Femur (tissue), 1 donor: ENCODE data around the gene COL19A1.

Source experiments
- DNase-seq: peaks from one replicate; pipeline ENCODE4 v3.0.0-alpha.2; 2017

Gene COL19A1

DNA sequence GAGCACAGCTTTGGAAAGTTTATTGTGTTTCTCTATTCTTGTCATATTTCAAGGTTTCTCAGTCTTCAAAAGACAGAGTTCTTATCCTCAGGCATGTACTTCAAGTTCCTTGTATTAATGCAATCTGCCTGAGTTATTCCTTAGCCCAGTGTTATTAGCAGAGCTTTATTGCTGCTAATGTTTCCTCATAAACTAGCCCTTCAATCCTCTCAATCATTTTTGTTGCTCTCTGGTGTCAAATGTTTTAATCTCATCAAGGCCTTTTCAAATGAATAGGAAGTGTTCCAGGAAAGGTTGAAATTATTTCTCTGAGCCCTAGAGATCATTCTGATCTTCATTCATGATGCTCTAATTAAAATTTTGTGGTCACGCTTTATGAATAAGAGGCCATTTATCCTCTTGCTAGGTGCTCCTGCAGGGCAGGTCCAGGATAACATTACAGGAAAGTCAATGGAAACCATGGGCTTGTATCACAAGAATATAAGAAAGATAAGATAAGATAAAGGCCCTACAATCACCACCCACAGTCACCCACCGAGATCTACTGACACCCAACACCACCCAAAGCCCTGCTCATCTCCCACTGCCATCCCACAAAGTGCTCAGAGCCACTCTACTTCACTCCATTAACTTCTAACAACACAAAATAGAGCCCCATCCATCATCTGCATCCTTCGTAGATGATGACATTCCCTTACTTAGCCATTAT, 310.6 kb downstream of the COL19A1 start:
- DNase-seq = no peak

DNA sequence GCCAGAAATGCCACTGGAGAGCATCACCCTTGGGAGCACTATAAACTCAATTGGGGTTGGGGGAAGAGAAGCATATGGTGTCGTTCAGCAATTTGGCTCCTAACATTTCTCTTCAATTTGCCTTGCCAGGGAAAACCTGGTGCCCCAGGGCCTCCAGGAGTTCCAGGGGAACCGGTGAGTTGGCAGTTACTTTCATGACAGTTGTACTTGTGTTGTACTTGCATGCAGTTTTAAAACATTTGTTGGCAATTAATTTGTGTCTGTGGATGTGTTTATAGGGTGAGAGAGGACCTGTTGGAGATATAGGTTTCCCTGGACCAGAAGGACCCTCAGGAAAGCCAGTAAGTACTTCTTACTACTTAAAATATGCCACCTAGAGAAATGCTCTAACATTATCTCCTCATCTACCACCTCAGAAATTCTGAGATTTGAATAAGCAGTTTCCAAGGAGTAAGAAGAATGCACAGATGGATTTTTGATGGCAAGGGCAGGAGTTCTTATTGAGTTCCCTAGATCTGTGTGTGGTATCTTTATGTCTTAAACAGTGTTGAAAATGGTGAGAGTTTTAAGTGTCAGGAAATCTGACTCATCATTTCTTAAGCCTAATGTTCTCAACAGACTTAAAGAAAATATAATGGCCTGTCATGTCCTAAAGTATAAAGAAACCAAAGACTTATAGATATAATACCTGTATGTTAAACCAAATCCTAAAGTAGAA, 314.0 kb downstream of the COL19A1 start:
- DNase-seq = no peak

DNA sequence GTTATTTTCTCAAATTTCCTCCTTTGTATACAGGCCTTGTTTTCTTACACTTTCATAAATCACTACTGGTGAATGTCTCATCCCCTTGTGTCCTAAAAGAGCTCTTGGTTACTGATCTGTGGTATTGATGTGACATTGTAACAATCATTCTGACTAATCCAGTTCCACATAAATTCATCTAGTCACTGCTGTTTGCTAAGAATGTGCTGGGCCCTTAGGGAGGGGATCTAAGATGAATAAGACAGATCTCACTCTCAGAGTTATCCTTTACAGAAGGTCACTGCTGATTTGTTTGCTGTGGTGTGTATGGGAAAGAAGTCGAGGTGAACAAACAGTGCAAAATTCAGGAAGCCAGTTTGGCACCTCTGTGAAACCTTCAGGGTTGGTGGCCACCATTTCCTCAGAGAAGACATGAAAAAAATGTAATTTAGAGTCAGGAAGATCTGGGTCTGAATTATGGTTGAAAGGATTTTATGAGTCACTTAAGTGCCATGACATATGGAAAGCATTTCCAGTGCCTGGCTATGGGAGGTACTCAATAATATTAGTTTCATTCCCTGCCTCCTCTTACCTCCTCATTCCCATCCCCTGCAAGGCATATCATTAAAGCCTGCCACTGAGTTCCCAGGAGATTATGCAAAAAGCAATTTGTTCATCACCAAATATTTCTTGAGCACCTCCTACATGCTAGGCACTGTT, 314.7 kb downstream of the COL19A1 start:
- no peak for DNase-seq

DNA sequence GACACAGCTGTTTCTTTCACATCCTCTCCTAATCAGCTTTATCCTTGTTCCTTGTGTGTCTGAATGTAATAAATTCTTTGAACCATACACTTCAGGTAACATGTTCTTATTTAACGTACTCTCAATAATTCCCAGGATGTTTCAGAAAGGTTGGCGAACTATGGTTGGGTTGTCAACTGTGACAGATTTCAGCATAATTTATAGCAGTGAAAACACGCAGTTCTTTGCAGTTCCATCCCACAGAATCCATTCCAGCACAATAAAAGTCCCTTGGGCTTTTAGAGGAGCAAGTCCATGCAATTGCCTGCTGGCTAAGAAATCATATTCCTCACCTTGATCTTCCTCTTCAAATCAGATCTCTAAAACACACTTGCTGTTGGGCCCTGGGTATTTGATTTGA, 317.2 kb downstream of the COL19A1 start:
- no peak for DNase-seq

DNA sequence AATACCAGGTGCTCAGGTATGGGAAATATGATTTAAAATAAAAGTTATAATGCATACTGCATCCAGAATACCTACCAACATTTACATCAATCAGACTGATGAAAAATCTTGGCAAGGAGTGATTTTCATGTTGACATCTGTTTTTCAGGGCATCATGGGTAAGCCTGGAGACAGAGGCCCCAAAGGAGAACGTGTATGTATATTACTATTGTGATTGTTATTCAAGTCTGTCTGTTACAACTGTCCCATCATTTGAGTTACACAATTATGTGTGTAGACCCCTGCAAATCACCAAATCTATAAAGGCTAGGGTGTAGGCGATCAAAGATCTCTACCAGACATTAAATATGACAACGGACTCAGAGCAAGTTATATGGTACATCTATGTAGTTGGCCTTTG, 318.4 kb downstream of the COL19A1 start:
- DNase-seq = no peak

DNA sequence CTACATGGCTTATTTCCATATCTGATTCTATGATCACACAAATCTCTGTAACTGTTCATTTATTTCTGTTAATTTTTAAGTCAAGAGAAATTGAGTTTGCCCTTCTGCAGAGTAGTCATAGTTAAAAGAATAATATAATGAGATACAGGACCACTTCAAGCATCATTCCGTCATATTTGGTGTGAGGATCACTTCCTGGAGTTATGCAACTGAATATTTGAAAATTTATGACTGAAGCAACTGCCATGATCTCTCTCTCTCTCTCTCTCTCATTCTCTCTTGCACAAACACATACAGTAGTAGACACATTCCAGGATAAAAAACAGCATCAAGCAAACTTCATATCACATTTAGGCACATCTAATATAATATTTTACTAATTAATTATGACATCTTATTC, 320.1 kb downstream of the COL19A1 start:
- no peak for DNase-seq

DNA sequence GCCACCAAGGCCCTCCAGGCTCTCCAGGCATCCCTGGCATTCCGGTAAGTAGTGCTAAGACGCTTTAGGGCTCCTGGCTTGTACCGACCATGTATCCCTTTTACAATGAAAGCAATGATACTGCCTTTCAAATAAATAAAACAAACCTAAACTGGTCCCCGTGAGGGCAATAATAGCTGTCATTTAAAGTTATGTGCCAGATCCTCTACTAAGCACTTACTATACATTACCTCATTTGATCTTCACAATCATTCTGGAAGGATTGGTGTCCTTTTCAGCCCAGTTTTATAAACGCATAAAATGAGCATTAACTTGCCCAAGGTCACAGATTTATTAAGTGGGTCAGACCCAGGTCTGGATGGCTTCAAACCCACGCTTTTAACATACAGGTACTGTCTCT, 321.8 kb downstream of the COL19A1 start:
- DNase-seq = no peak

DNA sequence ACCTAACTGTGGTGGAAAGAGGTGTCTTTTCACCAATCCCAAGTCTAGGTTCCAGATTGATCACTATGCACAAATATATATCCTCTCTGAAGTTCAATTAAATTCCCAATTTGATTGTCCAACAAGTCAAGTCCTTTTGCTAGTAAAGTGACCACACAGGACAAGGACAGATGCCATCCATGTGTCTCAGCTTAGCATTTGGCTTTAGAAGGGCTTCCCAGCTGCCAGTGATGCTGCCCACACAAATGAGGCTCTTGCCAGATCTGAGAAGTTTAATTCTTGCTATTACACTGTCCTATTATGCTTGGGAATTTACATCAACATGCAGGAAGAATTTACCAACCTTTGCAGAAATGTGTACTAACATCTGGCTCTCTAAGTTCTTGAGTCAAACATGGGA, 328.1 kb downstream of the COL19A1 start:
- DNase-seq = no peak

DNA sequence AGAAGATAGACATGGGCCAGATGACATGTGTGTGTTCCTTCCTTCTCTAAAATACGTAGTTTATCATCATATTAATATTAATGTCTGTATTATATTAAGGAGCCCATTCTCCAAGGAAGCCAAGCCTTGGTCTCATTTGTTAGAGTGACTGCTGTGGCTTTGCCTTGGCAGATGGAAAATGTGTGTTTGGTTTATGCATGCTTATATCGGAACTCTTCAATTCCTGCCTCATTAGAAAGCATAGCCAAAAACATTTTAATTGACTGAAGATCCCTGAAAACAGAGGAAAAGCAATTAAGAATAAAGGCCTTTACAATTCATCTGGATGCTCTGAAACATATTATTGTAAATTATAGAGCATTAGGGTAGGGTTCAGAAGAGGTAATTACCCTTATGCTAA, 330.2 kb downstream of the COL19A1 start:
- DNase-seq = no peak

DNA sequence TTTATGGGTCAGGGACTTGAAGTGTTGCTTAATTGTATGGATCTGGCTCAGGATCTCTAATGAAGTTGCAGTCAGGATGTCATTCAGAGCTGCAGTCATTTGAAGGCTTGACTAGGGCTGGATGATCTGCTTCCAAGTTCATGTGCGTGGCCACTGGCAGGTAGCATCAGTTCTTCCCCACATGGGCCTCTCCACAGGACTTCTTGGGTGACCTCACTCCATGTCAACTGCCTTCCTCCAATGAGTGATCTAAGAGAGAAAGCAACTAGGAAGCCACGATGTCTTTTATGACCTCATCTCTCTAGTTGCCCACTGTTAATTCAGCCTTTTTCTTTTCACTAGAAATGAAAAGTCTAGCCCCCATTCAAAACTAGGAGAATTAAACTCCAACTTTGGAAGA, 332.4 kb downstream of the COL19A1 start:
- DNase-seq = no peak

DNA sequence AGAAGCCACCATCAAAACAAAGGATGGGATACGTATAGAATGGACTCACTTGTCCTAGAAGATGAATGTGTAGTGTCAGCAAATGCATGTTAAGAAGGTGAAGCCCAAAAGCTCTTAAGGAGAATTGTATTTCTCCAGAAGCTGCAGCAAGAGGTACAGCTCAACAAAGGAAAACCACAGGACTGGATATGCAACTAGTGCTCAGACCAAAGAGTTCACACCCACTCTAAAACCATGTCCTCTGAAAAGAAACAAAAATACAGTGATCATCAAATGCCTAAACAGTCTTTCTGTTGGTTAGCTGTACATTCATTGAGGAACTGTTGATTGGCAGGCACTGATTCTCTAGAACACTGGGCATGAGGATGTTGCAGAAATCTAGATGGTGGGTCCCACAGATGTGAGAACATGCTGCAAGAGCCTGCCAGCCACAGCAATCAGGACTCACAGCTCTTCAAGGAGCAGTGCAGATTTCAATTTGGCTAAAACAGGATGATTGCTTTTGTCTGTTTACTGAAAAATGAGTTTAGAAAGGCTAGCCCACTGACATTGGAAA, 342.0 kb downstream of the COL19A1 start:
- DNase-seq = no peak

DNA sequence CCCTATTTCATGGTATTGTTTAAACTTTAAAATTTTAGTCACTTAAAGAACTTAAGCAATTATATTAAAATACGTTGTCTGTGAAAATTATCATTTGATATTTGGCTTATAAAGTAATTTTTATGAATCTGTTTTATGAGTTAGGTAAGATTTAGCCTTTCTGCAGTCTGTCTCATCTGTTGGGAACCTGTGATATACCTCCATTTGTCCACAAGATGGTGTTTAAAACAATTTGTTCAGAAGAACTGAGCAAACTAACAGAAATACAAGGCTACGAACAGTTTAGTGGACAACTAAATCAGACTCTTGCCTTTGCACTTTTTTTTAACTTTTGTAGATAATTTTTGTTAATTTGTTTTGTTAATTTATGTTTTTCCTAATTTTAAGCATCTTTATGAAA, 344.1 kb downstream of the COL19A1 start:
- no peak for DNase-seq

DNA sequence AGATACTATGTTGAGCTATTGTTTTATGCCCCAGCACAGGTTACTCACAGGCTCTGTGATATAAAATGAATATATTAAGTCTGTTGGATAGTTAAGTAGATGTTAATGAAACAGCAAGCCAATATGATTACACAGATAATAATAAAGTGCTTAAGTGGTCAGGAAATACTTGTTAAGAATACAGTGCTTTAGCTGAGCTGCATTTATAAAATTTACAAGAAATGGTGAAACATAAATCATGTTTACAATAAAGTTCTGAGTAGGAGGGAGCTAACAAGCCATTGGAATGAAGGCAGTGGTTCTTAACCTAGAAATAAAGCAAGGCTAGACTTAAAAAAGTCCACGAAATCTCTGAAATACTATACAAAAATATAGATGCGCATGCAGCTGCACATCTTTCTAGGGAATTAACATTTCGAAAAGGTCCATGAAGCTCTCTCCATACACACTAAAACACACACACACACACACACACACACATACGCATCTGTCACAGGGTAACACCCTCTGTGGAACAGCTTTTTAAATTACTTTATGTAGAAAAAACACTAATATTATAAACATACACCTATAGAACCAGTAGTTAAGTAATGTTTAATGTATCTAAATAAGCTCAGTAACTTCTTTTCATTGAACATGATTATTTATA, 349.2 kb downstream of the COL19A1 start:
- DNase-seq = no peak

DNA sequence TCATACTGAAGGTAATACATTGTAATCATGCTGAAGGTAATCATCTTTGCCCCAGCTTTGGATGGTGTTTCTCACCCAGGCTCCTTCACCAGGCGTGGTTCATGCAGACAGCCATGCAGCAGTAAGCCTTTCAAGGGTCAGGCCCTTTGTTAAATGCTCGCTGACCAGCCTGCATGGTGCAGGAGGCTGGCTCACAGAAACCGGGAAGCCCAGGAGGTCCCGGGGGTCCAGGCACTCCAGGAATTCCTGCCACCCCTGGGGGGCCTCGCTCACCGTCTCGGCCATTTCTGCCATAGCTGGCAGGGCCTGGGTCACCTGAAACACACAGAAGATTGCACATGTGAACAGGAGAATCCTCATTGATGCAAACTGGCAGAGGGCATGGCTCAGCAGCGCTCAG, 350.4 kb downstream of the COL19A1 start:
- DNase-seq = no peak

DNA sequence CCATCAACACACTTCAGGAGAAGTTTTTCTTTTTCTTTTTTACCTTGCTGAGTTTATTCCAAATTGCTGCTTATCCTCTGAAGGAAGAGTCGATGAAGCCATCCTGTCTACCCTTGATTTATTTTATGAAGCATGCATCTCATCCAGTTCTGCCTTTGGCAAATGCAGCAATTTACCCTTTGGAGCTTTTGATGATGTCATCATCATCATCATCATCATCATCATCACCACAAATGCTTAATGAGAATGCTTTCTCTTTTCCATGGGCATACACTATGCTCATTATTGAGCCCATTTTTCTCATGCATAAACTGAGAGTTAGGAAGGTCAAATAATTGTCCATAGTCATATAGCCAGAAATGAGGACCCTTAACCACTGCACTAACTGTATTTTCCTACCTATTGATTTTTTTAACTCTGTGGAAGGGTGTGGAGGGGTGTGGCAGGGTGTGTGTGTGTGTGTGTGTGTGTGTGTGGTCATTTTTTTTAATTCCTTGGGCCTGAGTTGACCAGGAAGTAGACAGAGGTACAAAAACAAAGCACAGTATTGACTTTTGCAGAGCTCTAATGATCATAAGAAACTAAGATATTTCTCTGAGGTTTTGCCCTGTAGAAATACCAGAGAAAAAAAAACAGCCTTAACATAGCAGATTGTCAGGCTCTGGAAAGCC, 353.7 kb downstream of the COL19A1 start:
- no peak for DNase-seq

DNA sequence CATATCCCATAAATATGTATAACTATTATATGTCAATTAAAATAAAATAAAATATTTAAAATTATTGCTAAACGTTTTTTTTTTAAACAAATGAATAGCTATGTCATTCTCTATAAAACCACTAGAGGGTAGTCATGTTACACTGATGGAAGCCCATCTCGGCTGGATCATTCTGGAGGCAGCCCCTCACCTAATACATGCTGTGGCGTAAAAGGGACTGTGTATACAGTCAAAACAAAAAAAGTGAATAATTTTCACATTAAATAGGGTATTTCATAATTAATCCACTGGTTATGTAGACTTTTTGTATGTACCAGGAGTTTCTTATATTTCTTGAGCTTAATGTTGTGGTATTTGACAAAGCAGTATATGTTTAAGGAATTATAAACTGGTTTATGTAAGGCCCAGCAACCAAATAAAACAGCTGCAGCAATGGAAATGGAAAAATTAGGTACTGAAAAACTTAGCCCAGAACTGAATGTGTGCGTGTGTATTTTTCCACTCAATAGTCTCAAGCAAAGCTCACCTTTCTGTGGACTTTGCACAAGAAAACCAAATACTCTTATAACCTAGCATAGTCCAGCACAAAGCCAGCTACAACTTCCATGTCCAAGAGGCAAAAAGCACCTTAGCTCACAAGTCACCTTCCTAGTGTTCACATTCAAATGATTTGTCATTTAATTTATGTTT, 354.8 kb downstream of the COL19A1 start:
- DNase-seq = no peak

DNA sequence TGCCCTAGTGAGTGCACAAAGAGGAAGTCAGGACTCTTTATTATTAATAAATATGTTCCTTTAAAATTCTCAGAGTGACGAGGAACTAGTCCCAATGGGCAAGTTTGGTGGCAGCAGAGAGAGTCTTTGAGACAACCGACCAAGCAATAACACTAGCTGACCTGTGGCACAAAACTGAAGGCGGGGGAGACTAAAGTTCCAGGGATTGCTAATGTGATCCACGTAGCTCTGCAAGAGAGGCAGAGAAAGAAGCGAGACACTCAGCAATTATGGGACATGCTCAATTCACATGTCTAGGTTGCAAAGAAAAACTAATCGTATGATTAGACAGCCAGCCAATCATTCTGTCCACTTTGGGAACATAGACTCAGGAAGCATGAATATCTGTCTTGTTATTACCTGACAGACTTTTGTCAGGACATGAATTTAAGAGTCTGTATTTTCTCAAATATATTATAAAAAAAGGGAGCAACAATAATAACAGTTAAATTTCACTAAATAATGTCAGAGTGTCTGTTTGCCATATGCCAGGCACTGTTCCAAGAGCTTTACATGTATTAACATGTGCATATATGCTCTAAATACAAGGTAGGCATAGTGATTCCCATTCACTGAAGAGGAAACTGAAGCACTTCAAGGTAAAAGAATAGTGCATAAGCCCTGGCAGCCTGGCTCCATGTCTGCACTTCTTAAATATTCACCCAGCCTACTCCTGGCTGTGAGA, 355.5 kb downstream of the COL19A1 start:
- DNase-seq = no peak

DNA sequence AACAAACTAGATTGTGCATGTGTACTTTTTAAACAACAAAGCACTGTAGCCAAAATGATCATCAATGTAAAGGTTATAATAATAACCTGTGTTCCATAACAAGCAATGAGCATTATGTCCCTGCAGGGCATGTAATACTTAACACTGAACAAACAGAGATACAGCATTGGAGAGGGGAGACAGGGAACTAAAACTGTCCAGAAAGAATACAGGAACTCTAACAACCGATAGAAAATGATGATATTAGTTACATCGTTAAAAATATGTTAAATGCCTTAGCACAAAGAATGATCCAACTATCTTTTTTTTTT, 356.0 kb downstream of the COL19A1 start:
- no peak for DNase-seq

DNA sequence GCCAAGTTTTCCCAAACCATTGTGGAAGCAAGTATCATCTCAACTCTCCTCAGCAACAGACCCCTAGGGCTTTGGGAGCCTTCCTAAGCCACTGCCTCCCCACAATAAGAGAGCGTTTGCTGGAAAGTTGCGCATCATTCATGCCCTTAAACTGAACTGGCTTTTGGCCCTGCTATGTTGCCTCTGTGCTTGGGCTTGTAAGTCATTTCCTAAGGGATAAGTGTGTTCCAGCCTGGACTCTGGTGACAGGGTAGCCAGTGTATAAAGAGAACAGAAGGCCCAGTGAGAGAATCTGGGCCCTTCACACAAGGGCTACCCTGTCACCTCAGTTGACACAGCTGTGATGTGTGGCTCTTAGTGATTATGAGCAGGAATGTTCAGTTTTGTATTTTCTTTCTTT, 358.7 kb downstream of the COL19A1 start:
- no peak for DNase-seq

DNA sequence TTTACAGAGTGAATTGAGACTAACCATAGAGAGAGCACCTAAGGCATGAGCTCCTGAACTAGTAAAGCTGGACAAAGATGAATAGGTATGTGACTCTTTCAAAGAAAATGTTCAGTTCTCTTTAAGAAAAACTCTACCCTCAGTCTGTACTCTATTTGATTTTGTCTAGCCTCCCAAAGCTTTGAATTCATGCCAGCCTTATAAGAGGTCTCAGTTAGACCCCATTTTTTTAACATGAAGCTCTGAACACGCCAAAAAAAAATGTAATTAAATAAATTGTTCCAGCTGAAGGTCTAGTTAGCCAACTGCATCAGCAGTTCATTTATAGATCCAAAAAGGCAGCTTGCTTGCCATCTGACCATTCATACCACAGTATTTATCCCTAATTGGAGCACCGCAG, 365.0 kb downstream of the COL19A1 start:
- DNase-seq = no peak

DNA sequence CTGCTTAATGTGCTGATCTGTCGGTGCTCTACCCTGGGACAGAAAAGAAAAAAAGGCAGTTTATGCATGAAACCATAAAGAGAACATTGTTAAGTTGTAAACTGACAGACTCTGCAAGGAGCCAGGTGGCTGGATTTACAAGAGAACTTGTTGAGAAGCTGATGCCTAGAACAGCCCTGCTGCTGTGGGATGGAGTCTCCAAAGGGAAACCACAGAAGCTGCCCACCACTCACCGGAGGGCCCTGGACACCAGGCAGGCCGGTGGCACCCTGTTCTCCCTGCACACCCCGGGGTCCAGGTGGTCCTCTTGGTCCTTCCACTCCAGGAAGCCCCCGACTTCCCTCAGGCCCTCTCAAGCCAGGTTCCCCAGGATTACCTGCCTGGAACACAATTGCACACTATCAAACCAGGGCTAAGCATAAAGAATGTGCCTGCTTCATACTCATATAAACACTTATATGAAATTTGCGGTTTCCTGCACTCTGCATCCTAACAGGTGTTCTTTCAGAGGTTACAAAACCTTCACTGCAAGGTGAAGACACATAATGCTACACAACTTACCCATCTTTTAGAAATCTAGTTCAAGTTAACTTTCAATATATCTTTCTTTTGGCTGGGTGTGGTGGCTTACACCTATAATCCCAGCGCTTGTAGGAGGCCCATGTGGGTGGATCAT, 368.3 kb downstream of the COL19A1 start:
- DNase-seq = no peak
